ENCODE results near the gene ENTHD1. TPM values are rescaled to one million over a fixed set of nuclear protein-coding genes. Genes with fewer than 3 reads are reported as not detected.

The ENTHD1 gene
- total and polyA plus RNA-seq, 9 of the 15 experiments (the other 6 are each of a cell fraction or from before 2014, with no cell fraction given): 0.13 to 0.98 (median 0.35) TPM

GRCh38 chr22:39938509-39939111, 45.0 kb upstream of the ENTHD1 start (continued):
- no peak for TF ChIP-seq ZNF444 (CRISPR knock-in tag; IDR thresholded peaks at IDR 0.05)
- no peak for TF ChIP-seq DACH1 (IDR thresholded peaks at IDR 0.05; ENCODE audit: partially characterized antibody)

DNA sequence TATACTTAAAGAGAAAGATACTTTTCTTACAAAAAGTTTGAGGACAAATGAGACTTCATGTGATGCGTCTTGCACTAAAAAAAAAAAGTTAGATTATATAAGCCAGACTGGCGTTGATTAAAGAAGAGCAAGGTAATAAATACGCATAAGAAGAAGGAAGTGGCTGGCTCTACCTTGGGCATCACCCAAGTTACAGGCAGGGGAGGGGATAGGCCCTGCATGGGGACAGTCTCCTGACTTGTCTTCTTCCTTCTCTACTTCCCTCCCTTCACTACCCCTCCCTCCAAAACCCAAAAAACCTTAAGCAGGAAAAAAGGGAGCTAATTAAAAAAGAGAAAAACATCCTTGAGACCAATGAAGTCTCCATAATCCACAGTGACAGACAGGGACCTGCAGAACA, 44.3 kb upstream of the ENTHD1 start:
- no peak overlapping the region for H3K4me3 ChIP-seq
- ChIA-PET POLR2A (no interaction called here), CTCF (ENCODE audit: low intra/inter-chr PET ratio) (no interaction called here)
- TF ChIP-seq CC2D1A (IDR thresholded peaks at IDR 0.05) (no peak), RUNX1 (IDR thresholded peaks at IDR 0.05; ENCODE audit: low read depth) (no peak), TCF7 (IDR thresholded peaks at IDR 0.05; ENCODE audit: borderline replicate concordance) (no peak), GTF2E2 (tag; IDR thresholded peaks at IDR 0.05) (no peak), BHLHE40 (IDR thresholded peaks at IDR 0.05; ENCODE audit: low read length) (no peak), MTA2 (IDR thresholded peaks at IDR 0.05; ENCODE audit: low read depth) (no peak), ZNF445 (CRISPR knock-in tag; IDR thresholded peaks at IDR 0.05; ENCODE audit: low read depth) (no peak), GATAD2B (IDR thresholded peaks at IDR 0.05; ENCODE audit: borderline replicate concordance) (no peak), PHF20 (IDR thresholded peaks at IDR 0.05; ENCODE audit: partially characterized antibody) (no peak), ZNF561 (CRISPR knock-in tag; conservative IDR thresholded peaks at IDR 0.05) (no peak), RFX1 (IDR thresholded peaks at IDR 0.05) (no peak)
- TF ChIP-seq, protein P1, sequence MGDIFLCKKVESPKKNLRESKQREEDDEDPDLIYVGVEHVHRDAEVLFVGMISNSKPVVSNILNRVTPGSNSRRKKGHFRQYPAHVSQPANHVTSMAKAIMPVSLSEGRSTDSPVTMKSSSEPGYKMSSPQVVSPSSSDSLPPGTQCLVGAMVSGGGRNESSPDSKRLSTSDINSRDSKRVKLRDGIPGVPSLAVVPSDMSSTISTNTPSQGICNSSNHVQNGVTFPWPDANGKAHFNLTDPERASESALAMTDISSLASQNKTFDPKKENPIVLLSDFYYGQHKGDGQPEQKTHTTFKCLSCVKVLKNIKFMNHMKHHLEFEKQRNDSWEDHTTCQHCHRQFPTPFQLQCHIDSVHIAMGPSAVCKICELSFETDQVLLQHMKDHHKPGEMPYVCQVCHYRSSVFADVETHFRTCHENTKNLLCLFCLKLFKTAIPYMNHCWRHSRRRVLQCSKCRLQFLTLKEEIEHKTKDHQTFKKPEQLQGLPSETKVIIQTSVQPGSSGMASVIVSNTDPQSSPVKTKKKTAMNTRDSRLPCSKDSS (IDR thresholded peaks at IDR 0.05; ENCODE audit: low read depth, partially characterized antibody): no peak
- no peaks in the 10 kb centered on the region for H3K27me3 ChIP-seq (ENCODE audit: control insufficient read depth in 2 of 2, insufficient read depth in 2 of 2, low read length in 2 of 2)
- no peaks in the 10 kb centered on the region for H3K9me1 ChIP-seq (ENCODE audit: control insufficient read depth, insufficient read depth, low read length)
- intact Hi-C loops (cut with micrococcal nuclease) (no loop called here), in situ Hi-C loops (cut with MboI) (no loop called here)
- no peak overlapping the region for H3K4me2 ChIP-seq (ENCODE audit: insufficient read depth, low read length)
- WGBS (ENCODE audit: insufficient coverage, low coverage, missing lambda C conversion rate): 90% methylated on average over 3 of the region's 3 CpGs
- no peaks in the 10 kb centered on the region for H4K20me1 ChIP-seq (replicated peaks; ENCODE audit: control insufficient read depth, insufficient read depth, low read length)
- H3K4me1 ChIP-seq (replicated peaks in 1 of 2; ENCODE audit: control insufficient read depth in 2 of 2, insufficient read depth in 2 of 2, low read length in 2 of 2): peaks cover 7 to 58% of the 10 kb centered on the region in 2 experiments
- H3K9me3 ChIP-seq (replicated peaks; ENCODE audit: control insufficient read depth, insufficient read depth, low read depth, low read length): no peaks in the 10 kb centered on the region
- H3K9ac ChIP-seq (ENCODE audit: insufficient read depth in 1 of 2, low read depth in 2 of 2, low read length in 2 of 2): peak overlapping the region in 1 of 2 experiments; percentile 20; a peak in 1 of 4 replicates
- H3K36me3 ChIP-seq (ENCODE audit: control insufficient read depth, insufficient read depth, low read length): no peaks in the 10 kb centered on the region
- DNase-seq (ENCODE audit: extremely low read depth in 1 of 4, low spot score in 3 of 4) (no peak), ATAC-seq (no peak), FAIRE-seq (no peak)
- peak overlapping the region; percentile 68; the same call in 1 of the 2 replicates for H2AFZ ChIP-seq (ENCODE audit: low read depth, low read length)
- H3K79me2 ChIP-seq (ENCODE audit: control insufficient read depth, insufficient read depth, low read length): peaks cover 9% of the 10 kb centered on the region; the same call in 1 of the 3 replicates
- peak overlapping the region; percentile 52; the same call in 1 of the 3 replicates for H3K27ac ChIP-seq (ENCODE audit: extremely low read depth, low read depth, low read length)
- BruUV-seq (replicated peaks): no TSS peak

Measured in K562 (cell line).